ENCODE results near the gene OPCML. TPM values are rescaled to one million over a fixed set of nuclear protein-coding genes. Genes with fewer than 3 reads are reported as not detected.

OPCML gene
- total RNA-seq, 1 donor from 2014 or later, result 0.58 TPM

GRCh38 chr11:133049244-133050019 lies 482.9 kb downstream of the OPCML start:
- DNase-seq (ENCODE audit: extremely low read depth, low read depth, low spot score), result no peak

GRCh38 chr11:133048270-133048669 lies 484.0 kb downstream of the OPCML start:
- no peak for DNase-seq (ENCODE audit: extremely low read depth, low read depth, low spot score)

GRCh38 chr11:133047771-133048115 lies 484.6 kb downstream of the OPCML start:
- no peak for DNase-seq (ENCODE audit: extremely low read depth, low read depth, low spot score)

- DNase-seq (ENCODE audit: extremely low read depth, low read depth, low spot score), result no peak
Measured at GRCh38 chr11:133047036-133047770, 485.1 kb downstream of the OPCML start.

GRCh38 chr11:133046252-133046651 lies 486.0 kb downstream of the OPCML start:
- no peak for DNase-seq (ENCODE audit: extremely low read depth, low read depth, low spot score)

GRCh38 chr11:133041928-133042882 lies 490.1 kb downstream of the OPCML start:
- DNase-seq (ENCODE audit: extremely low read depth, low read depth, low spot score), result no peak

GRCh38 chr11:133041181-133041580 lies 491.1 kb downstream of the OPCML start:
- DNase-seq (ENCODE audit: extremely low read depth, low read depth, low spot score), result no peak

- no peak for DNase-seq (ENCODE audit: extremely low read depth, low read depth, low spot score)
Measured at GRCh38 chr11:133040289-133040900, 491.9 kb downstream of the OPCML start.

GRCh38 chr11:133038850-133039249 lies 493.5 kb downstream of the OPCML start:
- no peak for DNase-seq (ENCODE audit: extremely low read depth, low read depth, low spot score)

GRCh38 chr11:133034929-133035328 lies 497.4 kb downstream of the OPCML start:
- DNase-seq (ENCODE audit: extremely low read depth, low read depth, low spot score), result no peak

- no peak for DNase-seq (ENCODE audit: extremely low read depth, low read depth, low spot score)
Measured at GRCh38 chr11:133029107-133029506, 503.2 kb downstream of the OPCML start.

GRCh38 chr11:133026952-133027351 lies 505.3 kb downstream of the OPCML start:
- no peak for DNase-seq (ENCODE audit: extremely low read depth, low read depth, low spot score)

GRCh38 chr11:133024301-133024700 lies 508.0 kb downstream of the OPCML start:
- no peak for DNase-seq (ENCODE audit: extremely low read depth, low read depth, low spot score)

- no peak for DNase-seq (ENCODE audit: extremely low read depth, low read depth, low spot score)
Measured at GRCh38 chr11:133023232-133023631, 509.1 kb downstream of the OPCML start.

- no peak for DNase-seq (ENCODE audit: extremely low read depth, low read depth, low spot score)
Measured at GRCh38 chr11:133021553-133021952, 510.7 kb downstream of the OPCML start.

- DNase-seq (ENCODE audit: extremely low read depth, low read depth, low spot score), result no peak
Measured at GRCh38 chr11:133020372-133020714, 512.0 kb downstream of the OPCML start.

GRCh38 chr11:133019545-133020371 lies 512.5 kb downstream of the OPCML start:
- DNase-seq (ENCODE audit: extremely low read depth, low read depth, low spot score), result no peak

GRCh38 chr11:133015457-133015856 lies 516.8 kb downstream of the OPCML start:
- no peak for DNase-seq (ENCODE audit: extremely low read depth, low read depth, low spot score)

GRCh38 chr11:133014337-133014736 lies 518.0 kb downstream of the OPCML start:
- DNase-seq (ENCODE audit: extremely low read depth, low read depth, low spot score), result no peak

- DNase-seq (ENCODE audit: extremely low read depth, low read depth, low spot score), result no peak
Measured at GRCh38 chr11:133012803-133013202, 519.5 kb downstream of the OPCML start.

All from glomerular endothelial cell (primary cell).